GM10266 (cell line): ENCODE results near the gene MAP1B.

Experiments
- DNase-seq: peaks from one replicate; pipeline ENCODE4 v3.0.0; 2012; ENCODE audit errors: extremely low spot score
- TF ChIP-seq, protein P1 (sequence below): IDR thresholded peaks from 2 replicates; pipeline ENCODE4 v1.5.1; 2012; ENCODE audit warnings: mild to moderate bottlenecking, low read depth; ENCODE audit not compliant: control insufficient read depth, insufficient read depth; ENCODE audit errors: missing control alignments

Gene MAP1B

DNA sequence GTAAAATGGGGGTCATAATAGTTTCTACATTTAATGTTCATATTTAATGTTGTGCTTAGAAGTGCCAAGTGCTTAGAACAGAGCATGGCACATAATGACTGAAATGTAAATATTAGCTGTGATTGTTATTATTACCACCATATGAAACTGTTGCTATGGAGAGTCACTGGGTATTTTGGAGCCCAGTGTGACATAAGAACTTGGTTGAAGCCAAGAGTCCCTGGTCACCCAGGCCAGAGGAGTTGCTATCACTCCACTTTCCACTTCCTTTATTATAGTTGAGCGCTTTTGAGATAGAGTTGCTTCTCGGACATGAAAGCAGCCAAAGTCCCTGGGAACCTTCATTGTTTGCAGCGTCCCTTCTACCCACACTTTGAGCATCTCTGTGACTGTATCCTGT, 77.1 kb downstream of the MAP1B start:
- TF ChIP-seq, protein P1, sequence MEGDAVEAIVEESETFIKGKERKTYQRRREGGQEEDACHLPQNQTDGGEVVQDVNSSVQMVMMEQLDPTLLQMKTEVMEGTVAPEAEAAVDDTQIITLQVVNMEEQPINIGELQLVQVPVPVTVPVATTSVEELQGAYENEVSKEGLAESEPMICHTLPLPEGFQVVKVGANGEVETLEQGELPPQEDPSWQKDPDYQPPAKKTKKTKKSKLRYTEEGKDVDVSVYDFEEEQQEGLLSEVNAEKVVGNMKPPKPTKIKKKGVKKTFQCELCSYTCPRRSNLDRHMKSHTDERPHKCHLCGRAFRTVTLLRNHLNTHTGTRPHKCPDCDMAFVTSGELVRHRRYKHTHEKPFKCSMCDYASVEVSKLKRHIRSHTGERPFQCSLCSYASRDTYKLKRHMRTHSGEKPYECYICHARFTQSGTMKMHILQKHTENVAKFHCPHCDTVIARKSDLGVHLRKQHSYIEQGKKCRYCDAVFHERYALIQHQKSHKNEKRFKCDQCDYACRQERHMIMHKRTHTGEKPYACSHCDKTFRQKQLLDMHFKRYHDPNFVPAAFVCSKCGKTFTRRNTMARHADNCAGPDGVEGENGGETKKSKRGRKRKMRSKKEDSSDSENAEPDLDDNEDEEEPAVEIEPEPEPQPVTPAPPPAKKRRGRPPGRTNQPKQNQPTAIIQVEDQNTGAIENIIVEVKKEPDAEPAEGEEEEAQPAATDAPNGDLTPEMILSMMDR: no peak
- no peak for DNase-seq

DNA sequence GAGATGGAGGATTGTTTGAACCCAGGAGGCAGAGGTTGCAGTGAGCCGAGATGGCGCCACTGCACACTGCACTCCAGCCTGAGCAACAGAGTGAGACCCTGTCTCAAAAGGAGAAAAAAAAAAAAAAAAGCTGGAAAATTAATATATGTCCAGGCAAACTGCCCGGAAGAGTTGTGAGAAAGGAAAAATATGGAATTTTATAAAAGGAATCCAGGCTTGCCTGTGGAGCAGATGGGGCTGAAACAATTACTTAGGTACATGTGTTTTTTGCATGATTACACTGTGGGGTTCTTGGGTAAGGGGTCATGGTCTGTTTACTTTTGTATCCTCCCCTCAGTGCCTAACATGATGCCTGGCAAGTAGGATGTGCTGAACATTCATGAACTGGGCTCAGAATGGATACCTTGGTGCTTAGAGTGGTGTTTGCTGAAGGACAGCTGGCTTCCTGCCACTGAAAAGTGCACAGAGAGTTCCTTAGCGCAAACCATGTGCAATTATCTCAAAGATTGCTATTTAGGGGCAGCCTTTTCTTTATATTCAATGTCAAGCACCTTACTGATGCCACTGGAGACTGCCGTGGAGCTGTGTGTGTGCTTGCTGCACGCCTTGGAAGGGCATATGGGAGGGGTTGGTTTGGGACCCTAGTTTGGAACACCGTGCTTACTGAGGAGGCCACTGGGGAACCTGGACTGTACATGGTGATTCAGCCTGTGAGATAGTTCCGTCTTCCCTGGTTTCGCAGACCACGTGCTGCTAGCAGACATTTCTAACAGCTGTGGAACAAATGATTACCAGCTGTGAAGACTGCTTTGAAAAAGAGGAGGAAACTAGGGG, 78.4 kb downstream of the MAP1B start:
- DNase-seq: no peak
- TF ChIP-seq, protein P1: no peak

DNA sequence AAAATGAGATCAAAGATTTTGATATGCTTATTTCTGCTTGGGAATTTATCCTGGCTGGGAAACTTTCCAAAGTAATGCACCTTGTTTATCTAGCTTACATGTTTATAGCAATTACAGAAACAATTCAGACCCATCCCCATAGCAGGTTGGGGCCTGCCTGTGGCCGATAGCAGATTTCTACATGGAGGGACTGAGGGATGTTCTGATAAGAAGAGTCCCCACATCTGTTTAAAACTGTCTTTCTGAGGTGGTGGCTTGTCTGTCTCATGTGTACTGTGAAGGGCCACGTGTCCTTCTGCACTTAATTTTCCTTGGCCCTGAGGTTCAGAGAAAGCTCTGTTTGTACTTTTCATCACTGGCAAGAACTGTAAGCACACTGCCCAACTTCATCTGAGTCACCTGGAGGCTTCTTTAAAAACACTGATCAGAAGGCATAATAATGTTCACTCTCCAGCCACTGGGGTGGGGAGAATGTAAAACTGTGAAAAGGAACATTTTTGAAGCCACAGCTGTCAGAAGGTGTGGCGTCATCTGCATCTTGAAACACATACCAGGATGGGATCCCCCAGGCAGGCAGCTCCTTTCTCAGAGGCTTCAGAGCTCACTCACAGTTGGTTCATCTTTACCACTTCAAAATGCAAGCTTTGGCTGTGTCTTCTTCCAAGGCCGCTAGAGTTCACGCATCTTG, 80.3 kb downstream of the MAP1B start:
- DNase-seq: no peak
- TF ChIP-seq, protein P1: no peak

DNA sequence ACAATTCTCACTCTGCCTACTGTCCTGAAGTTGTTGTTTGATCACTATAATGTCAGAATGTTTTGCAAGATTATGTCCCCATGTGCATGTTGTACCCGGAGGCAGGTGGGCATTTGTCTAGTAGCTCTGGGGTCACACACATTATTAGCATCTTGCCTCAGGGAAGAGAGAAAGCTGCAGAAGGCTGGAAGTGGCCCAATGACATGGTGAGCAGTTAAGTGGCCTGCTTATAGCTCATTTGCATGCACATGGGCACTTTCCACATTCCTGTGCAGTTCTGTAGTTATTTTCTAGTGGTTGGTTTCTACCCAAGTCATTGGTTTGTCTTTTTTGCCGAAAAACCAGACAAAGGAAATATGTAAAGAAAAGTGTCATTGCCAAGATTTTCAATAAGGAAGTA, 80.9 kb downstream of the MAP1B start:
- DNase-seq: no peak
- TF ChIP-seq, protein P1: no peak

DNA sequence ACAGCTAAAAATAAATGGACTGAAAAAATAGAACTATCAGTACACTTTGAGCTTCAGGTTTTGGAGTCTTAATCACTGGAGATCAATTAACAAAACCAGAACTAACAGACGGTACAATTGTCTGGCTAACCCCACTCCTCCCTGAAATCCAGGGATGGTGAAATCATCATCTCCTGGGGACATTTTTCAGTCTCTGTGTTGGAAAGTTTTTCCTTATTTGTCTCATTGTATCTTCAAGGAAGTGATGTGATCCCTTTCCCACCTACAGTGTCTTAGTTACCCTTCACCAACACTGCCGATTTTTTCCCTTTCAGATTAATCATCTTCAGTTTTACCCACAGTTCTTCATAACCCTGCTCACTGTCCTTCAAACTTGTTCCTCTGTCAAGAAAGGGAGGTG, 81.9 kb downstream of the MAP1B start:
- TF ChIP-seq, protein P1: no peak
- DNase-seq: no peak

DNA sequence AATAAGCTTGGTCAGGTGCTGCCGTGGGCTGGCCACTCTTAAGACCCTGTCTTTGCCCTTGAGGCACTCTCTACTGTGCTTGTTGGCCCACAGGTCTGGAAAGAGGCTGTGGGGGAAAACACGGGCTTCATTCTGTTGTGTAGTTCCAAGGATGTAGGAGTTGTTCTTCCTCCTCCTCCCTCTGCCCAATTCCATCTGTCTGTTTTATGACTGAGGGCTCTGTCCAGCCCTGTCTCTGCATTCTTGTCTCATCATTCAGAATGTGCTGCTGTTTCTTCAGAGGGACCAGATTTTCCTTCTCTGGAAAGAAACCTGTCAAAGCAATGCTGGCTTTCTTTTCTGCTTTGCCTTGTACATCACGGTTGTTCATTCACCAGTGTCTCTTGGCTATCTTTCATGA, 84.1 kb downstream of the MAP1B start:
- TF ChIP-seq, protein P1: no peak
- no peak for DNase-seq

DNA sequence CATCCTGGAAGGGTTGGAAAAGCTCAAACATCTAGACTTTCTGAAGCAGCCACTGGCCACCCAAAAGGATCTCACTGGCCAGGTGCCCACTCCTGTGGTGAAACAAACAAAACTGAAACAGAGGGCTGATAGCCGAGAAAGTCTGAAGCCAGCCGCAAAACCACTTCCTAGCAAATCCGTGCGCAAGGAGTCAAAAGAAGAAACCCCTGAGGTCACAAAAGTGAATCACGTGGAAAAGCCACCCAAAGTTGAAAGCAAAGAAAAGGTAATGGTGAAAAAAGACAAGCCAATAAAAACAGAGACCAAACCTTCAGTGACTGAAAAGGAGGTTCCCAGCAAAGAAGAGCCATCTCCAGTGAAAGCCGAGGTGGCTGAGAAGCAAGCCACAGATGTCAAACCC, 87.6 kb downstream of the MAP1B start:
- TF ChIP-seq, protein P1: no peak
- DNase-seq: peak; percentile 67
